Mesendoderm (in vitro differentiated cells): ENCODE results near the gene ATP8A2.

Experiments used
- DNase-seq: peaks from one replicate; pipeline ENCODE4 v3.0.0; 2013
- H2AK5ac ChIP-seq: 2 replicates; pipeline ENCODE4 v1.6.1; 2013; ENCODE audit warnings: low read length, inconsistent platforms
- H2BK120ac ChIP-seq: 2 replicates; pipeline ENCODE4 v1.6.1; 2013; ENCODE audit warnings: low read depth, mild to moderate bottlenecking, low read length, moderate library complexity, mixed read lengths
- H2BK15ac ChIP-seq: replicated peaks from 2 replicates; pipeline ENCODE4 v1.6.1; 2013; ENCODE audit warnings: low read depth, mild to moderate bottlenecking, moderate library complexity
- H2BK5ac ChIP-seq: 2 replicates; pipeline ENCODE4 v1.6.1; 2013; ENCODE audit warnings: low read length, inconsistent platforms
- H3K18ac ChIP-seq: 2 replicates; pipeline ENCODE4 v1.6.1; 2013; ENCODE audit warnings: mild to moderate bottlenecking, low read length, mixed read lengths
- H3K23ac ChIP-seq: one replicate; pipeline ENCODE4 v1.6.1; 2013; ENCODE audit warnings: low read length
- H3K27ac ChIP-seq: 2 replicates; pipeline ENCODE4 v1.5.1; 2013; ENCODE audit warnings: low read depth, mild to moderate bottlenecking, inconsistent platforms, low read length, moderate library complexity
- H3K27me3 ChIP-seq: 2 replicates; pipeline ENCODE4 v1.6.1; 2013; ENCODE audit warnings: low read length, control low read depth, mild to moderate bottlenecking, inconsistent platforms; ENCODE audit not compliant: insufficient read depth, poor library complexity
- H3K36me3 ChIP-seq: 2 replicates; pipeline ENCODE4 v1.6.1; 2013; ENCODE audit warnings: low read length, inconsistent platforms; ENCODE audit not compliant: control insufficient read depth, insufficient read depth
- H3K4ac ChIP-seq: one replicate; pipeline ENCODE4 v1.6.1; 2013; ENCODE audit warnings: low read depth, mild to moderate bottlenecking, low read length, moderate library complexity
- H3K4me1 ChIP-seq: 2 replicates; pipeline ENCODE4 v1.6.1; 2013; ENCODE audit warnings: low read depth, low read length, inconsistent platforms; ENCODE audit not compliant: control insufficient read depth
- H3K4me2 ChIP-seq: 2 replicates; pipeline ENCODE4 v1.6.1; 2013; ENCODE audit warnings: low read length
- H3K4me3 ChIP-seq: 2 replicates; pipeline ENCODE4 v1.5.1; 2013; ENCODE audit warnings: mild to moderate bottlenecking, low read length
- H3K56ac ChIP-seq: one replicate; pipeline ENCODE4 v1.6.1; 2013; ENCODE audit warnings: low read length
- H3K79me1 ChIP-seq: 2 replicates; pipeline ENCODE4 v1.6.1; 2013; ENCODE audit warnings: low read length, inconsistent platforms
- H3K79me2 ChIP-seq: 2 replicates; pipeline ENCODE4 v1.6.1; 2013; ENCODE audit warnings: mild to moderate bottlenecking, low read length; ENCODE audit not compliant: control insufficient read depth, insufficient read depth
- H3K9ac ChIP-seq: 2 replicates; pipeline ENCODE4 v1.6.1; 2013; ENCODE audit warnings: low read length, inconsistent platforms
- H4K5ac ChIP-seq: one replicate; pipeline ENCODE4 v1.6.1; 2013; ENCODE audit warnings: low read length
- H4K8ac ChIP-seq: one replicate; pipeline ENCODE4 v1.6.1; 2013; ENCODE audit warnings: low read depth, mild to moderate bottlenecking, control low read depth, low read length, moderate library complexity
- WGBS: extraction: QIAGEN DNeasy Blood & Tissue Kit; methylation state at CpG from one replicate; pipeline ENCODE4 v1.1.7; 2013; ENCODE audit warnings: low lambda C conversion rate, missing lambda C conversion rate; ENCODE audit not compliant: insufficient coverage; ENCODE audit errors: extremely low coverage; 5-methylcytosine and 5-hydroxymethylcytosine counted together

ATP8A2 gene

DNA sequence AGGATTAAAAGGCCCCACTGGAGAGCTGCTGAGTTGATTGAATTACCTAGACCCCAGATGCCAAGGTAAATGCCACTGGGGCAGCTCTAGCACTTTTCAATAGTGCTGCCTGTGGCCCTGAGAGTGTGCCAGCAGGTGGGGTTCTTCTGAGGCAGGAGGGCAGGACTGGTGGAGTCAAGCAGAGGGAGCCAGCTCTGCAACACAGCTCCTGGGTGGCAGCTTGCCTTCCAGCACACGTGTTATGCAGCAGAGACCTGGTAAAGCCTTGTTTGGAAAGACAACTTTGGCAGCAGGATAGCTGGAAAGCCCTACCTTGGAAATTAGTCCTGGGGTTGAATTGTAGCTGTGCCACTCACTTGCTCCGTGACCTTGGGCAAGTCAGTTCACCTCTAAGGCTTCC is 306.6 kb downstream of the ATP8A2 start:
- peak; percentile 4 for DNase-seq
- H3K56ac ChIP-seq: no peak overlapping the region

DNA sequence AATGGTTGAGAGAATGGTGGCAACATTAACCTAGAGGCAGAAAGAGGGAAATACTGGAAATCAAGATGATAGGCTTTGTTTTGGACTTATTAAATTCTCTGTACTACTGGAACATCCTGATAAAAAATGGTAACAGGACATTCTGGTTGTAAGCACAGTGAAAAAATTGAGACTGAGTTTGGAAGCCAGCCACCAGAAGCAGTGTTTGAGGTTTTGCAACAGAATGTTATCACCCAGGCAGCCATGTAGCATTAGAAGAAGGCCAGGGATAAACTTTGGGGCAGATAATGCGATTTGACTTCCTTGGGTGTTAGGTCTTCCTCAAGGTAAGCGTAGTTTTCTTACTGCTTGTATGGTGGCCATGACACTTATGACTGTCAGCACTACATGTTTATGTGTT is 307.4 kb downstream of the ATP8A2 start:
- no peak overlapping the region for H4K5ac ChIP-seq
- H3K18ac ChIP-seq: no peak overlapping the region
- H3K4me3 ChIP-seq: no peak overlapping the region
- no peak overlapping the region for H3K56ac ChIP-seq
- H4K8ac ChIP-seq: no peak overlapping the region
- no peaks in the 10 kb centered on the region for H3K4me1 ChIP-seq
- H2BK5ac ChIP-seq: no peak overlapping the region
- WGBS: no CpG with 5 or more reads among the region's 2 CpGs
- no peak overlapping the region for H3K4ac ChIP-seq
- no peak for DNase-seq
- H2BK15ac ChIP-seq: no peak overlapping the region
- no peak overlapping the region for H2AK5ac ChIP-seq
- no peak overlapping the region for H3K4me2 ChIP-seq
- H3K79me2 ChIP-seq: no peaks in the 10 kb centered on the region
- no peak overlapping the region for H3K27ac ChIP-seq
- H2BK120ac ChIP-seq: no peak overlapping the region
- H3K23ac ChIP-seq: no peak overlapping the region
- no peak overlapping the region for H3K9ac ChIP-seq
- no peaks in the 10 kb centered on the region for H3K79me1 ChIP-seq
- H3K36me3 ChIP-seq: no peaks in the 10 kb centered on the region
- no peaks in the 10 kb centered on the region for H3K27me3 ChIP-seq

More for the DNA sequence above, 306.6 kb downstream of the ATP8A2 start:
- Histone ChIP-seq H3K4ac (no peak overlapping the region), H3K27me3 (no peaks in the 10 kb centered on the region), H3K79me1 (no peaks in the 10 kb centered on the region), H3K36me3 (no peaks in the 10 kb centered on the region), H2BK120ac (no peak overlapping the region), H3K4me3 (no peak overlapping the region), H4K5ac (no peak overlapping the region), H2AK5ac (no peak overlapping the region), H4K8ac (no peak overlapping the region), H2BK15ac (no peak overlapping the region), H3K79me2 (no peaks in the 10 kb centered on the region), H3K18ac (no peak overlapping the region), H2BK5ac (no peak overlapping the region), H3K4me2 (no peak overlapping the region), H3K4me1 (no peaks in the 10 kb centered on the region), H3K9ac (no peak overlapping the region), H3K27ac (no peak overlapping the region), H3K23ac (no peak overlapping the region)
- WGBS: no CpG with 5 or more reads among the region's 2 CpGs

DNA sequence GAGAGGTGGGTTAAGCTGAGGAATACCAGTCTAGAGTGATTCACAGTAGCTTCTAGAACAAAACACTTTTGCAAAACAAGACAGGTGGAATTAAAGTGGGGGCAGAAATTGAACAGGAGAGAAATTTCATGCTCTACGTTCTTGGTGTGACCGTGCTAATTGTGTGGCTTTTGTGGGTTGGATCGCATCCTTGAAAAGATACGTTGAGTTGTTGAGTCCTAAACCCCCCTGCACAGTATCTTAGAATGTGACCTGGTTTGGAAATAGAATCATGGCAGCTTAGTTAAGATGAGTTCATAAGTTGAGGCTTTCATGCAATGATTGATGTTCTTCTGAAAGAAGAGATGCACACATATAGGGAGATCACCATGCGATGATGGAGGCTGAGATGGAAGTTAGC is 308.2 kb downstream of the ATP8A2 start:
- H3K18ac ChIP-seq: no peak overlapping the region

DNA sequence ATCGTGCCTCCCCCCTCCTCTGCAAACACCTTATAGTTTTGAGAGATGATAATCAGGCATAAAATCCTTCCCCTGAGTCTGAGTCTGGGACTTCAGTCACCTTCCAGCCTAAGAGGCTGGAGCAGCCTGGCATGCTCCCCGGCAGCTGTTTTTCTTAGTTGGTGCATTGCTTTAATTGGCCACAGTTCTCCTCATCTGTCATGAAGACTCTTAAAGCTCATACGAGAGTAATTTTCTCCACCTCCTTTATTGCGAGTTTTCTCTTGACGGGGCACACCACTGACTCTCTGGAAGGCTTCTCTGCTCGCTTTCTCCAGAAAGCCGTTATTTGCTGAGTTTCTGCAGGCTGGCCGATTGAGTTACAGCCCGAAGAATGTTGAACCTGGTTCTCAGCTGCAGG is 310.5 kb downstream of the ATP8A2 start:
- H3K9ac ChIP-seq: no peak overlapping the region
- H3K79me1 ChIP-seq: no peaks in the 10 kb centered on the region
- no peak overlapping the region for H3K4me2 ChIP-seq
- H3K27ac ChIP-seq: no peak overlapping the region
- H3K56ac ChIP-seq: no peak overlapping the region
- H3K4ac ChIP-seq: no peak overlapping the region
- H3K4me1 ChIP-seq: no peaks in the 10 kb centered on the region
- DNase-seq: no peak
- H2BK120ac ChIP-seq: no peak overlapping the region
- no peak overlapping the region for H3K4me3 ChIP-seq
- no peak overlapping the region for H2AK5ac ChIP-seq
- H4K8ac ChIP-seq: no peak overlapping the region
- no peak overlapping the region for H3K23ac ChIP-seq
- H2BK15ac ChIP-seq: no peak overlapping the region
- no CpG with 5 or more reads among the region's 9 CpGs for WGBS
- H2BK5ac ChIP-seq: no peak overlapping the region
- no peak overlapping the region for H4K5ac ChIP-seq
- H3K79me2 ChIP-seq: no peaks in the 10 kb centered on the region
- H3K27me3 ChIP-seq: no peaks in the 10 kb centered on the region
- H3K18ac ChIP-seq: no peak overlapping the region
- no peaks in the 10 kb centered on the region for H3K36me3 ChIP-seq

More for the DNA sequence above, 308.2 kb downstream of the ATP8A2 start:
- no peaks in the 10 kb centered on the region for H3K79me2 ChIP-seq
- H3K56ac ChIP-seq: no peak overlapping the region
- no peak overlapping the region for H3K27ac ChIP-seq
- no peak overlapping the region for H3K4ac ChIP-seq
- no peak overlapping the region for H2AK5ac ChIP-seq
- no peaks in the 10 kb centered on the region for H3K27me3 ChIP-seq
- no peaks in the 10 kb centered on the region for H3K79me1 ChIP-seq
- DNase-seq: no peak
- H3K9ac ChIP-seq: no peak overlapping the region
- no peak overlapping the region for H2BK15ac ChIP-seq
- no peaks in the 10 kb centered on the region for H3K36me3 ChIP-seq
- no peak overlapping the region for H3K23ac ChIP-seq
- no CpG with 5 or more reads among the region's 5 CpGs for WGBS
- no peak overlapping the region for H4K5ac ChIP-seq
- H2BK120ac ChIP-seq: no peak overlapping the region
- no peak overlapping the region for H3K4me2 ChIP-seq
- H4K8ac ChIP-seq: no peak overlapping the region
- no peak overlapping the region for H2BK5ac ChIP-seq
- H3K4me1 ChIP-seq: no peaks in the 10 kb centered on the region
- no peak overlapping the region for H3K4me3 ChIP-seq

DNA sequence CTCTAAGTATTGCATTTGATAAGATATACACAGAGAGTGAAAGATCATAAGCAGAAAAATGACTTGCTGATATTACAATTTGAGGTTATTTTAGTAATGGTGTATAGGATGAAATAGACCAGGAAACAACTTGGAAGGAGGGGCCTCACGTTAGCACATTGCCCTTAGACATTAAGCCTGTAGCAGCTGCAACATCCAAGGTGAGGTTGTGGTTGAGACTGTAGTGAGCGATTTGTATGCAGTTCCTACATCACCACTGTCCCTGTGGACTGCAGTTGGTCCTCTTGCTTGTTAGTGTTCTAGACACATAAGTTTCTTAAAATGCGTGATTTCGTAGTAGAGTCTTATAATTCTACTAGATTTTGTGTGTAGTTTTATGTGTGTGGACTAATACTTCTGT is 311.3 kb downstream of the ATP8A2 start:
- H2BK120ac ChIP-seq: no peak overlapping the region
- H2BK15ac ChIP-seq: no peak overlapping the region
- DNase-seq: no peak
- H2AK5ac ChIP-seq: no peak overlapping the region
- H3K56ac ChIP-seq: no peak overlapping the region
- no peaks in the 10 kb centered on the region for H3K27me3 ChIP-seq
- no CpG with 5 or more reads among the region's 4 CpGs for WGBS
- no peaks in the 10 kb centered on the region for H3K79me1 ChIP-seq
- H4K5ac ChIP-seq: no peak overlapping the region
- no peak overlapping the region for H3K27ac ChIP-seq
- H3K9ac ChIP-seq: no peak overlapping the region
- H3K36me3 ChIP-seq: no peaks in the 10 kb centered on the region
- no peak overlapping the region for H2BK5ac ChIP-seq
- no peak overlapping the region for H3K4ac ChIP-seq
- no peak overlapping the region for H4K8ac ChIP-seq
- H3K79me2 ChIP-seq: no peaks in the 10 kb centered on the region
- no peak overlapping the region for H3K23ac ChIP-seq
- H3K18ac ChIP-seq: no peak overlapping the region
- H3K4me2 ChIP-seq: no peak overlapping the region
- H3K4me1 ChIP-seq: no peaks in the 10 kb centered on the region
- no peak overlapping the region for H3K4me3 ChIP-seq

DNA sequence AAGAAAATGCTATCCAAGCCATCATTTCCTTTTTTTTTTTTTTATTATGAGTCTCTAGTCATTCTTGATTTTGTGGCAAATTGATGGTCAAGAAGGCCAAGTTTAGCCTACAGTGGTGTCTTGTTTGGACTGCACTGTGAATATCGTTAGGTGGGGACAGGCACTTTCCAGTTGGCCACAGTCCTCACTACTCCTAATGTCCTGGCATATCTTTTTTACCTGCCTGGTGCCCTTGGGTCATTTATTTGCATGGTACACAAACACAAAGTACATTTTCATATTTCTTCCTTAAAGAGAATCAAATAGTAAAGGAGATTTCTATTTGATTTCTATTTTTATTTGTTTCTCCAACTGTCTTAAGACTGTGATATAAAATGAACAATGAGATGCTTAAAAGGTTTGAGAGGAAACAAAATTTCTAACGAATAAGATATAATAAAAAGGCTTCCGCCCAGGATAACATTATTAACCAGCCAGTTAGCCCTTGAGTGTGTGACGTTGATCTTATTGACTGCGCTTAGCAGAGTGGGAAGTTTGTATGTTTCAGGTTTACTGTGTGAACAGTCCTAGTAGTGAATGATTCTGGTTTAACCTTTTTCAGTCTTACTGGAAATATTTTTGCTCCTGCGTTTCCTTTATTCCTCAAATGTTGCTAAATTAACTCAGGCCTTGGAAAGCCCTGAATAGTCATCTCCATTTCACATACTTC is 312.0 kb downstream of the ATP8A2 start:
- Histone ChIP-seq H2AK5ac (no peak overlapping the region), H2BK120ac (no peak overlapping the region), H3K4me1 (no peaks in the 10 kb centered on the region), H4K8ac (no peak overlapping the region), H3K18ac (no peak overlapping the region), H3K4me3 (no peak overlapping the region), H2BK15ac (no peak overlapping the region), H3K56ac (no peak overlapping the region), H3K4ac (no peak overlapping the region), H3K9ac (no peak overlapping the region), H3K36me3 (no peaks in the 10 kb centered on the region), H3K79me1 (no peaks in the 10 kb centered on the region), H2BK5ac (no peak overlapping the region), H3K27ac (no peak overlapping the region), H3K23ac (no peak overlapping the region), H3K79me2 (no peaks in the 10 kb centered on the region), H4K5ac (no peak overlapping the region), H3K4me2 (no peak overlapping the region), H3K27me3 (no peaks in the 10 kb centered on the region)
- WGBS: no CpG with 5 or more reads among the region's 6 CpGs
- no peak for DNase-seq
